HG02943 (cell line): ENCODE data around the gene DRC3.
"Not testable (repeated sequence)": the region's sequence is repeated elsewhere in the genome, so short reads cannot be mapped to it uniquely, and the experiment has no call there.

Experiments used
- ATAC-seq: cut with Tn5 transposase; IDR thresholded peaks from one replicate; pipeline ENCODE4 v1.9.1; 2021; ENCODE audit warnings: mild to moderate bottlenecking, low read depth, moderate library complexity; ENCODE audit not compliant: unreplicated experiment

Gene DRC3

DNA sequence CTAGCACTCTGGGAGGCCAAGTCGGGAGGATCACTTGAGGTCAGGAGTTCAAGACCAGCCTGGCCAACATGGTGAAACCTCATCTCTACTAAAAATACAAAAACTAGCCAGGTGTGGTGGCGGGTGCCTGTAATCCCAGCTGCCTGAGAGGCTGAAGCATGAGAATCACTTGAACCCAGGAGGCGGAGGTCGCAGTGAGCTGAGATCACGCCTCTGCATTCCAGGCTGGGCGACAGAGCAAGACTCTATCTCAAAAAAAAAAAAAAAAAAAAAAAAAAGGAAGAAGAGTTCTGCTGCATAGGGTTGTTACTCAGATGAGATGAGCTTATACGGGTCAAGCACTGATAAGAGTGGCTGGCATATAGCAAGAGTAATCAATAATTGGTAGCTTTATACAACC, 32.7 kb upstream of the DRC3 start:
- not testable (repeated sequence) for ATAC-seq

DNA sequence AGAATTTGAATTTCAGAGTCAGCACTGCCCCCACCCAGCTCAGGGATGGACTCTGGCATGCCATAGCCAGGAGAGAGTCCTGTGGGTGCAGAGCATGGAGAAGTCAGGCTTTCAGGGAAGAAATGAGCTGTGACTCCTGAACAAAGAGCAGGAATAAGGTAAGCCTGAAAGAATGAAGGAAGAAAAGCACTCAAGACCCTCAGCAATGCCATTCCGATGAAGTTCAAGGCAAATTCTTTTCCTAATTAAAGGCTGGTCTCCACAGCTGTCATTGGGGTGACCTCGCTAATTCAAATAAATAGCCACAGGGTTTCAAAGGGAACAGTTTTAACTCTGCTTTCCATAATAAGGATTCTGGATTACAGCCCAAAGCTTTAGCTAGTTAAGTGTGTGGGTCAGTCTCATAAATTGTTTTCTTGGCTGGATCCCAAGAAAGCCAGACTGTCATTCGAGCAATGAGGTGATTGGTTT, 32.2 kb upstream of the DRC3 start:
- no peak for ATAC-seq

DNA sequence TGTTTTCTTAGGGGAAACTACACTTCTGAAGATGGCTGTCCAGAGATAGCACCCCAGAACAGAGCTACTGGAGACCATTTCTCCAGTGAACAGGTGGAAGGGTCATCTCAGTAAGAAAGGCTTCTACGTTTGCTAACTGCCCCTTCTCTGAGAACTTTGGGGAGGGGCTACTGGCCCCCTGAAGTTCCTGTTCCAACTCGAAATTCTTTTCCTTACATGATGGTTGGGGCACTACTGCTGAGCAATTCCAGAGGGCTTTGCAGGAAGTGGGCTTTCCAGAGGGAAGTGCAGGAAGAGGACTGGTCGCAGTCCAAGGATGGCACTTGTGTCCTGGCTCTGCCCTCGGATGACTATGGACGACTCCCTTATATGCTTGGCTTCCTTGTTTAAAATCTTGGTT, 31.6 kb upstream of the DRC3 start:
- ATAC-seq, result no peak

DNA sequence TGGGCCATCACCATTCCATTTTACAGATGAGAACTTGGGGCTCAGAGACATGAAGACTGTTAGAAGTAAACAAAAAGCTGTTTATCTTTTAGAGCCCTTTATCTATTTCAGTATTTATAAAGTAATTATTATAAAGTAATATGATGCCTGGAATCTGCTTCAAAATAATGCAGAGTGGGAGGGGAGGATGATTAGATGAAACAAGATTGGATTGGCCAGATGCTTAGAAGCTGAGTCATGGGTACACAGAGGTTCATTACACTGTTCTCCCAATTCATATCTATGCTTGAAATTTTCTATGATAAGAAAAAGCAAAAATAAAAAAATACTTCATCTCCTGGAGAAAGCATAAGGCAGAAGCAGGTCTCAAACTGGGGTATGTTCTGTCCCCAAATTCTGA, 29.8 kb upstream of the DRC3 start:
- no peak for ATAC-seq

DNA sequence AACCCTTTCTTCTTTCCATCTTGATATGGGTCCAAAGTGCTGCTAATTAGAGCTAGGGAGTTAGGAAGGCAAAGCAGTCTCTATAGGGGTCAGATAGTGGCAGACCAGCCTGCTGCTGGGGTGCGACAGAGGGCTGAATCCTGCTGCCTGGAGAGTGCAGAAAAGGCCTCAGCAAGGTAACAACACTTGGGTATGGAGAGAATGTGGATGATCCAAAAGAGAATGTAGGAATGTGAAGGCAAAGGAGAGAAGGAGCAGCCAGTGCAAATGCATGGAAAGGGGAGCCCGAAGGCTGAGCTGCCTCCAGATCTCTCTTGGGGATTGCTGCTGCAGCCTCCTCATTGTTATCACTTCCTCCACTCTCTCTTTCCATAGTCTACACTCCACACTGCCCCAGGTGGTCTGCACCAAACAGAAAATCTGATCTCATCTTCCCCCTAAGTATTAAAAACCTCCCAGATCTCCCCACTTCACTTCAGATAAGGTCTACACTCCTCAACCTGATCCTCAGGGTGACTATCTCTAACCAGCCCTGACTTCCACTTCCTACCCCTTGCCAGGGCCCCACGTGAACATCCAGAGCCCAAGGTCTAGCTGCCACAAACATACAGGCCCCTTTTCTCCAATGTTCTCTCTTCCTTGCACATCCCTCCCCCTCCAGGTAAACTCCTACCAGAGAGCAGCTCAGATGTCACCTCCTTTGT, 29.2 kb upstream of the DRC3 start:
- no peak for ATAC-seq

DNA sequence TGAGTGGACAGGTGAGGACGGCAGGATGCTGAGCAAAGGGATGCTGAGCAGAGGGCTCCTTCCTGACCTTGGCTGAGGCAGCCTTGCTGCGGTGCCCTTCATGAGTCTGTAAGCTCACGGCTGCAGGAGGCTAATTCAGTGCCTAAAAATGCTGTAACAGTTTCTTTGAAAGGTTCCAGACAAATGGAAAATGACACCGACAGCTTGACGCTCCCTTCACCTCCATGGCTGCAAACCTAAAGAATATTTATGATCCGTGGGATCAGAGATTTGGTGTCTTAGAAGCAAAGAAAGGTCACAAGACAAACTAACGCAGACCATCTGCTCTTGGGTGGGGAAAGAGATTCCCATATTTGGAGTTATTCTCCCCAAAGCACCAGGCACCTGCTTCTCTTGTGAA, 28.4 kb upstream of the DRC3 start:
- ATAC-seq, result no peak

DNA sequence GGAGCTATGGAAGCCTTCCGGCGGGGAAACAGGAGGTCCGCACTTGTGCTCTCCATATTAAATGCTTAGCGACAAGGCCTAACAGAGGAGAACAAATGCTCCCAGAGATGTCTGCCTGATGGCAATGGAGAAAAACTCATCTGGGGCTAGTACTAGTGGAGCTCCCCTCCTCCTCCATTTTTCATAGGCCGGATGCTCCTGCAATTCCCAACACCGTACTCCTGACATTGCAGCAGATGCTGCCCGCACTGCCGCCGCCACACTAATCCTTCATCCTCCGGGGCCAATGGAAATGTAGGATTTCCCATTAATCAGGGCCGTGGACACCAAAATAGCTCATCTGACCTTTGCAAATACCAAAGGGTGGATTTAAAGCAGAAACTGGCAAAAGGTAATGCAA, 27.9 kb upstream of the DRC3 start:
- ATAC-seq, result no peak

DNA sequence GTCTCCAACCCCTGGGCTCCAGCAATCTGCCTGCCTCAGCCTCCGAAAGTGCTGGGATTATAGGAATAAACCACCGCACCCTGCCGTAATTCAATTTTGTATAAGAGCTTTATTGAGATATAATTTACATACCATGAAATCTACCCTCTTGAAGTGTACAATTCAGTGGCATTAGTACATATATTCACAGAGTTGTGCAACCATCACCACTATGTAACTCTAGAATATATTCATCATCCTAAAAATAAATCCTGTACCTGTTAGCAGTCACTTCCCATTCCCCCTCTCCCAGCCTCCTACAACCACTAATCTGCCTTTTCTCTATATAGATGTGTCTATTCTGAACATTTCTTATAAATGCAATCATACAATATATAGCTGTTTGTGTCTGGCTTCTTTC, 26.6 kb upstream of the DRC3 start:
- no peak for ATAC-seq

DNA sequence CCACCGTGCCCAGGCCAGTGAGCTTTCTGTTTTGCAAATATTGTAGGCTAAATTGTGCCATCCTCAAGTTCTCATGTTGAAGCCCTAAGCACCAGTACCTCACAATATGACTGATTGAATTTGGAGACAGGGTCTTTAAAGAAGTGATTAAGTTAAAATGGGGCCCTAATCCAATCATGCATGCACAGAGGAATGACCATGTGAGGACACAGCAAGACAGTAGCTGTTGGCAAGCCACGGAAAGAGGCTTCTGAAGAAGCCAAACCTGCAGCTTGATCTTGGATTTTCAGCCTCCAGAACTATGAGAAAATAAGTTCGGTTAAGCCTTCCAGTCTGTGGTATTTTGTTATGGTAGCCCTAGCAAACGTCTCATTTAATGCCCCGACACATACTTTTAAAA, 25.4 kb upstream of the DRC3 start:
- ATAC-seq, result no peak

DNA sequence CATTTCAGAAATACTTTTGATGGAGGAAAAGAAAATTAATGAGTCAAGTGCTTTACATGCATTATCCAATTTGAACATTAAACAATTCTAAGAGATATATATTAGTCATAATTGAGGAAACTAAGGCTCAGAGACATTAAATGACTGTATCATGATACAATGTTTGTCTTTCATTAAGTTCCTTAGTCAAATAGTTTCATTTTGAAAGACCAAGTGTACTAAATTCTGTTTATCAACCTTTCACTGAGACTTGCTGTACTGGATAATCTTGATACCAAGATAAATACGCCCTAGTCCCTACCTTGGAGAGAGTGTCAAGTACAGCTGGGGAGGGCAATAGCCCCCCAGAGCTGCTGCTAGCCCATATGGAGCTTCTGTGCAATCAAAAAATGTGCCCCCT, 24.7 kb upstream of the DRC3 start:
- ATAC-seq, result no peak

DNA sequence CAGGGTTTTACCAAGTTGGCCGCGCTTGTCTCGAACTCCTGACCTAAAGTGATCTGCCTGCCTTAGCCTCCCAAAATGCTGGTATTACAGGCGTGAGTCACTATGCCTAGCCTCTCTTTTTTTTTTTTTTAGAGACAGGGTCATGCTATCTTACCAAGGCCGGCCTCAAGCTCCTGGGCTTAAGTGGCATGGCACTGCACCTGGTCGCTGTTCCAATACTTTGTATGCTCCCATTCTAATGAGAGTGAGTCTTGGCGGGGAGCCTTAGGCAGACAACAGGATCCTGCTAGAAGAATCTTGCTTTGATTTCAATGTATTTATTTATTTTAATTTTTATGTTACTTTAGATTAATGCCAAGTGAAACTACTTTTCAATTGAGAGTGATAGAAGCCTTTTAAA, 22.3 kb upstream of the DRC3 start:
- no peak for ATAC-seq

DNA sequence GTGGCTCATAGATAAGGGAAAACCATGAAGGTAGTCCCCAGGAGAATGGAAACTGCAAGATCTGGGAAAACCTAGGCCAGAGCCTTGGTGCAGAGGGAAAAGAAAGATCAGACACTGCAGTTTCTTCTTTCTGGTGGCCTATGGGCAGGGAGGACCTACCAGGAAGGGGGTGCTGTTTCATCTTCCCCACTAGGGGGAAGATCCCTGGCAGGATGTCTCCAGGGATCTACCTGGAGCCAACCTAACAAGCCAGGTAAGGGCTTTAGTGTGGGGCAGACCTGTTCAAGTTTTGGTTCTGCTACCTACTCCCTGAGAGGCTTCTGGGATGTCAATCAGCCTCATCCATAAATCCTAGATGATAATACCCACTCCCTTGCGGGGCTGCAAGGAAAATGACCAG, 21.9 kb upstream of the DRC3 start:
- no peak for ATAC-seq

DNA sequence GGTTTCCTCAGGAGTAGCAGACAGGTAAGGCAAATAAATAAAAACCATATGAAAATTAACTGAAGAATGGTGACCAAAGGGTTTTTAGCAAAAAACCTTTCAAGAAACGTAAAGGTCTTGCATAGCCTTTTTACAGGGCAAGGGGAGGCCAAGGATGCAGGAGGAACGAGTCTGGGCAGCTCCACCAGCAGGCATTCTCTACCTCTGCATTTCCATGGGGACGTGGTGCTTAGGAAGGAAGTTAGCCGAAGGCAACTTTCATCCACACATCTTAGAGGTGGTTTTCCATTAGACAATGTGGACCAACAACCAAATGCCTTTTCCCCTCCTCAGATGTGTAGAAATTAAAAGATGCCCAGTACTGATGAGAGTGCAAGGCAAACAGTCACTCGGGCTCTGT, 21.1 kb upstream of the DRC3 start:
- ATAC-seq, result no peak

DNA sequence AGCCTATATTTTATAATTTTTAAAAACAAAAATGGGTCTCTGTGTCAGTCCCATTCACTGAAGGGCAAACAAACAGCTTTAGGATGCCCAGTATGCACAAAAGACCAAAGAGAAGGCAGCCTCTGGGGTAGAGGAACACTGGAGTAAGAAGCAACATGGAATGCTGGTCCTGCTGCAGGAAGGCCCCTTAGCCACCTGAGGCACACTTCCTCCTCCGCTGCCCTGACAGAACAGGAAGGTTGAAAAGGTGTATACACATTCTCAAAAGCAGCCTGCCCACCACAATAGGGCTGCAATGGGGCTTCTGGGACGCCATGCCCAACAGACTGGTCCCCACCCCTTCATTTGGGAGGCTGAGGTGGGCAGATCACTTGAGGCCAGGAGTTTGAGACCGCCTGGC, 20.0 kb upstream of the DRC3 start:
- no peak for ATAC-seq

DNA sequence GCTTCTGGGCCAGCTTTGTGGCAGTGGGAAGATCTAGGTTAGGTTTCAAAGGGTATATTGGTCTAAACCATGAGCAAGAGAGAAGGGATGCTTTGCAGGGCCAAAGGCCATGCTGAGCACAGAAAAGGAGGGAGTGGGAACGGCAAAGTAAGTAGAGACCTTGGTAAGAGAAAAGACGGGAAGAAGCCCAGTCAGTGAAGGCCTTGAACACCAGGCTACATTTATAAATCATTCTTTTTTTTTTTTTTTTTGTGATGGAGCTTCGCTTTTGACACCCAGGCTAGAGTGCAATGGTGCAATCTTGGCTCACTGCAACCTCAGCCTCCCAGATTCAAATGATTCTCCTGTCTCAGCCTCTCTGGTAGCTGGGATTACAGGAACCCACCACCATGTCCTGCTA, 18.6 kb upstream of the DRC3 start:
- ATAC-seq, result no peak

DNA sequence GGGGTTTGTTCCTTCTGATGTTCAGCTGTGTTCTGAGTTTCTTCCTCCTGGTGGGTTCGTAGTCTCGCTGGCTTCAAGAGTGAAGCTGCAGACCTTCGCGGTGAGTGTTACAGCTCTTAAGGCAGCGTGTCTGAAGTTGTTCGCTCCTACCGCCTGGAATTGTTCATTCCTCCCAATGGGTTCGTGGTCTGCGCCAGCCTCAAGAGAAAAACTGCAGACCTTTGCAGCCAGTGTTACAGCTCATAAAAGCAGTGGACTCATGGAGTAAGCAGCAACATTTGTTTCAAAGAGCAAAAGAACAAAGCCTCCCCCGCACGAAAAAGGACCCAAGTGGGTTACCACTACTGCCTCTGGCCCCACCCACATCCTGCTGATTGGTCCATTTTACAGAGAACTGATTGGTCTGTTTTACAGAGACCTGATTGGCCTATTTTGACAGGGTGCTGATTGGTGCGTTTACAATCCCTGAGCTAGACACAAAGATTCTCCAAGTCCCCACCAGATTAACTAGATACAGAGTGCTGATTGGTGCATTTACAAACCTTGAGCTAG, 16.8 kb upstream of the DRC3 start:
- not testable (repeated sequence) for ATAC-seq

DNA sequence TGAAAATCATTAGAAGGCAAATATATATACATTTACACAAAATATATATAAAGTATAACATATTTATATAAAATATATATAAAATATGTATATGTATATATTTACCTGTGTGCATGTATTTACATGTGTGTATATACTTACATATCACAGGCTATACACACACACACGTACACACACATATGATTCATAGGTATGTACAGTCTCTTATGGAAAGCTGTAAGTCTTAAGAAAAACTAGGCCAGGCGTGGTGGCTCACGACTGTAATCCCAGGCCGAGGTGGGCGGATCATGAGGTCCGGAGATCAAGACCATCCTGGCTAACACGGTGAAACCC, 15.1 kb upstream of the DRC3 start:
- no peak for ATAC-seq

DNA sequence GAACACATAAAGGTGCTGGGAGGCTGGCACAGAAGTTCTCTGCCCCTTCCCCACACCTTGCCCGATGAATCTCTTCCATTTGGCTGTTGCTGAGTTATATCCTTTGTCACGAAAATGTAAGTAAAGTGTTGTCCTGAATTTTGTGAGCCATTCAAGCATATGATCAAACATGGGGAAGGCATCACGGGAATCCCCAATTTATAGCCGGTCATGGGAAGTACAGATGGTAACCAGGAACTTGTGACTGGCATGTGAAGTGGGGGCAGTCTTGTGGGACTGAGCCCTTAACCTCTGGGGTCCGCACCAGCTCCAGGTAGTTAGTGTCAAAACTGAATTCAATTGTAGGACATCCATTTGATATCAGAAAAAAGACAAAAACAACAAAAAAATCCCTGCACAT, 13.7 kb upstream of the DRC3 start:
- ATAC-seq, result no peak

DNA sequence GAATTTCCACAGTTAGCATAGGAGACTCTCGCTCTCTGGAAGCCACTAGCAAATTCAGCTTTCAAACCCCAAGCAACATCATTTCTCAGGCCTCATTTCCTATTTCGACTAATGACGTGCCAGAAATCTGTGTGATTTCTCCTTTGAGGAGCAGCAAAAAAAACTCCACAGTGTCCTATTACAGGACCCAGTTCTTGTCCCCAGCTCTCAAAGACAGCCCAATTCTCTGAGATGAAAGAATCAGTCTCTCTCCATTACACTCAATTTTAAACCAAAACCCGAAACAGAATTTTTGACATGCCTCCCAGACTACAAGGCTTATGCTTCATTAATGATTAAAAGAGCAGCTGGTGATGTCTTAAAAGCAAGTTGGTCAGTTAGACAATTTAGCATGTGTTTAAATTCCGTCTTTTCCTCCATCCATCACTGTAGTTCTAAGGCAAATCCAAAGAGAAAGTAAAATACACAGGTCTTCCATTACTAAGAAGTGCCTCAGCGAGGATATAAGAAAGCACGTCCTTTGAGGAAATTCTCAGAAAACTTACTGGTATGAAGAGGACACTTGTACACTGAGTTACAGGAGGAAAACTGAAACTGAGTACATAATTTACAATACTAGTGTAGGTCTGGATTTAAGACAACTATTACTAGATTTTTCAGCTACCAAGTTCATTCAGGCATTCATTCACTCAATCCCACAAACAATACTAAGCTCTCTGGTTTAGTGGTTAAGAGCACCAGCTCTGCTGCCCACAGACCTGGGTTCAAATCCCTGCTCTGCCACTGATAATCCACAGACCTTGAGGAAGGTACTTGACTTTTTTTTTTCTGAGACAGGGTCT, 12.9 kb upstream of the DRC3 start:
- peak; percentile 55 for ATAC-seq

DNA sequence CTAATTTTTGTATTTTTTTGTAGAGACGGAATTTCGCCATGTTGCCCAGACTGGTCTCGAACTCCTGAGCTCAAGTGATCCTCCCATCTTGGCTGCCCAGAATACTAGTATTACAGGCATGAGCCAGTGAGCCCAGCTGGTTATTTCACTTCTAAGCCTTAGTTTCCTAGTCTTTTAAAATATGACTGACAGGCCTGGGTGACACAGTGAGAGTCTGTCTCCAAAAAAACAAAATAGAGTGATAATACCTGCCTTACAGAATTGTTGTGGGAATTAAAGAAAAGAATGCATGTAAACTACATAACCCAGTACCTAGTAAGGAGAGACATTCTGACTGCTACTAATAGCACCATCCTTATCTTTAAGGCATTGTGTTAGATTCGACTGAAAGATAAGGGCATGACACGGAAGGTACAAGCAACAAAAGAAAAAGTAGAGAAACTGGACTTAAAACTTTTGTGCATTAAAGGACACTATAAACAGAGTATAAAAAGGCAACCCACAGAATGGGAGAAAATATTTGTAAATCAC, 12.1 kb upstream of the DRC3 start:
- ATAC-seq, result no peak

DNA sequence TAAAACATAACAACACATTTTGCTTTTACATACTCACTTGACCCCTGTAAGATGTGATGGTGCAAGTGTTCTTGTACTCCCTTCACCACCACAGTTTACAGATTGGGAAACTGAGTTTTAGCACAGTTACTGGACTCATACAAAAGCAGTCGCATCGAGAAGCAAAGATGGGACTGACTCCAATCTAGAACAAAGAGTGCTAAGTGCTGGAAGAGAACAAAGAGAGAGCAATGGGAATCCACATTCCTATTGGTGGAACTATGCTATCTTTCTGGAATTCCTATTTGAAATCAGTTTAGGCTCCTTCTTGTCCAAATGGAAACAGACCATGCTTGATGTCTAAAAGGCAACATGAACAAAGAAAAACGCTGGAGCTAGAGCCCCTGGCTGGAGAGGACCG, 9.6 kb upstream of the DRC3 start:
- no peak for ATAC-seq
